Measurements from ENCODE around the gene CEACAM18.

DNA sequence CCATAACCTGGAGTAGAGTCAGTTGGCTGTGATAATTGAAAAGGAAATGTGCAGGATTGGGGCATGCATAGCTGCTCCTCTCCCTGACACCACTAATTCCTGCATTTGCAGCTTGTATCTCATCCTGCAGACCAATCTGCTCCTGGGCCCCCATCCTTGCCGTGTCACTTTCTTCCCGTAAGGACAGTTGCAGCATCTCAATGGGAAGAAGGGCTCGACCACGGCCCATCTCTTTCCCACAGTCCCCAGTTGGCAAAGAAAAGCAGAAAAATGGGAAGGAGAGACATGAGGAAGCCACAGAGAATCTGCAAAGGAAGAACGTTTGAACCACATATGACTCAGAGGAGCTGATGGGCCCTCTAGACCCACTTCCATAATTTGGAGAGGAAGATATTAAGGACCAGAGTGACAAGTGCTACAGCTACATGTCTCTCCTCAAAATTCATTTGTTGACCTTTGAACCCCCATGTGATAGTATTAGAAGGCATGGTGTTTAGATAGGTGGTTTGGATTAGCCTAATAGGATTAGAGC is 25.0 kb downstream of the CEACAM18 start:
- no peak for TF ChIP-seq EZH2phosphoT487 (IDR thresholded peaks at IDR 0.05; ENCODE audit: borderline replicate concordance)
- TF ChIP-seq, protein P1, sequence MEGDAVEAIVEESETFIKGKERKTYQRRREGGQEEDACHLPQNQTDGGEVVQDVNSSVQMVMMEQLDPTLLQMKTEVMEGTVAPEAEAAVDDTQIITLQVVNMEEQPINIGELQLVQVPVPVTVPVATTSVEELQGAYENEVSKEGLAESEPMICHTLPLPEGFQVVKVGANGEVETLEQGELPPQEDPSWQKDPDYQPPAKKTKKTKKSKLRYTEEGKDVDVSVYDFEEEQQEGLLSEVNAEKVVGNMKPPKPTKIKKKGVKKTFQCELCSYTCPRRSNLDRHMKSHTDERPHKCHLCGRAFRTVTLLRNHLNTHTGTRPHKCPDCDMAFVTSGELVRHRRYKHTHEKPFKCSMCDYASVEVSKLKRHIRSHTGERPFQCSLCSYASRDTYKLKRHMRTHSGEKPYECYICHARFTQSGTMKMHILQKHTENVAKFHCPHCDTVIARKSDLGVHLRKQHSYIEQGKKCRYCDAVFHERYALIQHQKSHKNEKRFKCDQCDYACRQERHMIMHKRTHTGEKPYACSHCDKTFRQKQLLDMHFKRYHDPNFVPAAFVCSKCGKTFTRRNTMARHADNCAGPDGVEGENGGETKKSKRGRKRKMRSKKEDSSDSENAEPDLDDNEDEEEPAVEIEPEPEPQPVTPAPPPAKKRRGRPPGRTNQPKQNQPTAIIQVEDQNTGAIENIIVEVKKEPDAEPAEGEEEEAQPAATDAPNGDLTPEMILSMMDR (conservative IDR thresholded peaks at IDR 0.05; ENCODE audit: low read length): no peak

Data from Loucy (cell line).